Measurements from ENCODE around the gene TFAP2A. TPM values are rescaled to one million over a fixed set of nuclear protein-coding genes. Genes with fewer than 3 reads are reported as not detected.

The TFAP2A gene
- total RNA-seq, 6 experiments from 2014 or later: 0.07 to 0.18 (median 0.12) TPM; not detected in 3

DNA sequence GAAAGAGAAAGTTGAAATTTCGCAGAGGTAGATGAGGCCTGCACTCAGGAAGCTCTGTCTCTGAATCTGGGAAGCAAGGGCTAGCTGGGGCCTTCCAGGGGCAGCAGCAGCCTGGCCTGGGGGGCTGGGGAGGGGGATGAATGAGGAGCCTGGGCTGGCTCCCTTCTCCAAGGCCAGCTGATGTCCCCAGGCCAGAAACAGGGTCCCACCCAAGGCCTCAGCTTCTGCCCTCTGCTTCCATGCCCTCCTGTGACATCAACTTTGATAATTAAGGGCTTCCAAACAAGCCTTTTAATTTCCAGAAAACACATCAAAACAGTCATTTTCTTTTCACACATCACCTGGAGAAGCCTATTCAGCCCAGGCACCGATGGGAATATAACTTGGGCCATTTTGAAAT, 15.4 kb downstream of the TFAP2A start:
- ATAC-seq: no peak
- DNase-seq: no peak
- peaks cover 22 to 32% of the 10 kb centered on the region in 2 donors for H3K27me3 ChIP-seq
- whole genome bisulfite sequencing (ENCODE audit: insufficient coverage, low coverage, low lambda C conversion rate, missing lambda C conversion rate): 84% methylated on average over 2 of the region's 2 CpGs
- H3K27ac ChIP-seq: no peak overlapping the region
- H3K9me3 ChIP-seq: no peaks in the 10 kb centered on the region
- H3K4me3 ChIP-seq: no peak overlapping the region
- peaks cover 0 to 4% (median 0%) of the 10 kb centered on the region in 4 donors for H3K4me1 ChIP-seq
- no peak for TF ChIP-seq POLR2A (IDR thresholded peaks at IDR 0.05)
- TF ChIP-seq, protein P1, sequence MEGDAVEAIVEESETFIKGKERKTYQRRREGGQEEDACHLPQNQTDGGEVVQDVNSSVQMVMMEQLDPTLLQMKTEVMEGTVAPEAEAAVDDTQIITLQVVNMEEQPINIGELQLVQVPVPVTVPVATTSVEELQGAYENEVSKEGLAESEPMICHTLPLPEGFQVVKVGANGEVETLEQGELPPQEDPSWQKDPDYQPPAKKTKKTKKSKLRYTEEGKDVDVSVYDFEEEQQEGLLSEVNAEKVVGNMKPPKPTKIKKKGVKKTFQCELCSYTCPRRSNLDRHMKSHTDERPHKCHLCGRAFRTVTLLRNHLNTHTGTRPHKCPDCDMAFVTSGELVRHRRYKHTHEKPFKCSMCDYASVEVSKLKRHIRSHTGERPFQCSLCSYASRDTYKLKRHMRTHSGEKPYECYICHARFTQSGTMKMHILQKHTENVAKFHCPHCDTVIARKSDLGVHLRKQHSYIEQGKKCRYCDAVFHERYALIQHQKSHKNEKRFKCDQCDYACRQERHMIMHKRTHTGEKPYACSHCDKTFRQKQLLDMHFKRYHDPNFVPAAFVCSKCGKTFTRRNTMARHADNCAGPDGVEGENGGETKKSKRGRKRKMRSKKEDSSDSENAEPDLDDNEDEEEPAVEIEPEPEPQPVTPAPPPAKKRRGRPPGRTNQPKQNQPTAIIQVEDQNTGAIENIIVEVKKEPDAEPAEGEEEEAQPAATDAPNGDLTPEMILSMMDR (IDR thresholded peaks at IDR 0.05): no peak
- no peaks in the 10 kb centered on the region for H3K36me3 ChIP-seq
- intact Hi-C loops (cut with DNase I): no loop called here

DNA sequence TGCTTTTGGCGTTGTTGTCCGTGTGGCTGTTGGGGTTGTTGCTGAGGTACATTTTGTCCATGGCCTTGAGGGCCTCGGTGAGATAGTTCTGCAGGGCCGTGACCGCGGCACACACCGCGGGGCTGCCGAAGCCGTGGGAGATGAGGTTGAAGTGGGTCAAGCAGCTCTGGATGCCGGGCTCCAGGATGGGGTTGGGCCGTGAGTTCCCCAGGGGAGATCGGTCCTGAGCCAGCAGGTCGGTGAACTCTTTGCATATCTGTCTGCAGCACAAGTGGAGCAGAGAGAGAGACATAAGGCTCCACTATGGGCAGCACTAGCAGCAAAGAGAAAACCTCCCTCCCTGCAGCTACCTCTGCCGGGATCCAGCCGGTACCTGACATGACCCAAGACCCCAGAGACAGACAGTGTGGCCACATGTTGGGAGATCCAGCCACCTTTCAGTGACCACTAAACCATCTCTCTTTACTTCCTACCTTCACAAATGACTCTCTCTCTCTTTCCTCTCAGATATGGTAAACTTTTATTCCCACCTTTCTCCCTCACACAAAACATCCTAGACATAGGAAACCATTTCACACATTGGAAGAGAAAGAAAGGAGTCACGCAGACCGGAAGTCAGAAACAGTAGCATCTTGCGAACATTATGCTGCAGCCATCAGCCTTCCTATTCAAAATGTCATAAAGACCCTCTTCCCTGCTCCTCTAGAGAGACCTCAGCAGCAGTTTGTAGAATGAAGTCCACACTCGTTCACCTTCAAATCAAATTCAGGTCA, 16.2 kb downstream of the TFAP2A start:
- no peak for TF ChIP-seq POLR2A (IDR thresholded peaks at IDR 0.05)
- TF ChIP-seq, protein P1 (IDR thresholded peaks at IDR 0.05): no peak
- Histone ChIP-seq H3K27me3 (peaks cover 22 to 40% of the 10 kb centered on the region in 2 donors), H3K27ac (no peak overlapping the region), H3K9me3 (no peaks in the 10 kb centered on the region), H3K4me1 (peaks cover 0 to 3% (median 0%) of the 10 kb centered on the region in 4 donors), H3K4me3 (no peak overlapping the region), H3K36me3 (no peaks in the 10 kb centered on the region)
- ATAC-seq: no peak
- 71% methylated on average over 4 of the region's 20 CpGs for WGBS (ENCODE audit: insufficient coverage, low coverage, low lambda C conversion rate, missing lambda C conversion rate)
- DNase-seq: no peak
- intact Hi-C loops (cut with DNase I): no loop called here

DNA sequence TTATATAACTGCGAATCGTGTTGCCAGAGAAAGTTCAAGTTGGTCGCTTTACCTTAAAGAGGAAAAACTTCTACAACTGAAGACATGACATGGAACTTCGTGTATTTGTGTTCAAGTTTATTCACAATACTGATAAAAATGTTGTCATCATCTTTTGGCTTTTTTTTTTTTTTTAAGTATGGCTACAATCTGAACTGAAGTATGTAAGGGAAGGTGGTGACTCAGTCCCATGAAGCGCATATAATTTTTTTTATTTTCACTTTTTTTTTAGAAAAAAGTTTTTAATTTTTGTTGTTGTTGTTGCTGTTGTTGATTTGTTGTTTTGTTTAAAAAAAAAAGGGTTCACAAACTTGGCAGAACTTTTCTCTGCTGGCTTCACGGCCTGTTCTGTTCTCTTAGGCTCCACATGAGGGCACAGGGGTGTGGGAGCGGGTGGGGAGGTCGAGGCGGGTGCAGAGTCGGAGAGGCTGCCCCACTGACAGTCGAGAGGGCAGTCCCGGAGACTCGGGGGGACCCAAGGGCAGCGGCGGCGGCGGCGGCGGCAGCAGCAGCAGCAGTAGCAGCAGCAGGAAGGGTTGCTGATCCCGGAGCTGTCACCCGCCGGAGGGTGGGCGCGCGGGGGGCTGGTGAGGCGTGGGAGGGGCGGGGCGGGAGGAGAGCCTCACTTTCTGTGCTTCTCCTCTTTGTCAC, 17.0 kb downstream of the TFAP2A start:
- ATAC-seq: no peak
- 29% methylated on average over 6 of the region's 28 CpGs for WGBS (ENCODE audit: insufficient coverage, low coverage, low lambda C conversion rate, missing lambda C conversion rate)
- Histone ChIP-seq H3K4me1 (no peaks in the 10 kb centered on the region), H3K27ac (no peak overlapping the region), H3K9me3 (no peaks in the 10 kb centered on the region), H3K36me3 (no peaks in the 10 kb centered on the region), H3K4me3 (no peak overlapping the region), H3K27me3 (peaks cover 22 to 44% of the 10 kb centered on the region in 2 donors)
- no peak for DNase-seq
- TF ChIP-seq POLR2A (IDR thresholded peaks at IDR 0.05): no peak
- intact Hi-C loops (cut with DNase I): no loop called here

DNA sequence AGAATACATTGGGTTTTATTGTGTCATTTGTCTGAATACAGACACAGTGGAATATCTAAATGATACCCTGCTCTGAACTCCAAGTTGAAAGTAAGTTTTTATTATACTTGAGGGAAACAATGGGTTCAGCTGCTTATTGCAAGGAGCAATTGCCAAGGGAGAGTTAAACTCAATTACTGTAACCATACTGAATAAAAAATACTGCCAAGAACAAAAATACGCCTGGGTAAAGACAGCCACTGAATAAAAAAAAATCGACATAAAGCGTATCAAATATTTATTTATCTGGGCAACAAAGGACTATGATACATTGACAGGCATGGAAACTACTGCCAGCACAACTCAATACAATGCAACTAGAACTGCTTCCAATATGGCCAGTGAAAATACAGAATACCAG, 18.1 kb downstream of the TFAP2A start:
- H3K36me3 ChIP-seq: no peaks in the 10 kb centered on the region
- TF ChIP-seq, protein P1 (IDR thresholded peaks at IDR 0.05): no peak
- no peak for TF ChIP-seq POLR2A (IDR thresholded peaks at IDR 0.05)
- H3K9me3 ChIP-seq: no peaks in the 10 kb centered on the region
- no peak for DNase-seq
- H3K27me3 ChIP-seq: peaks cover 24 to 50% of the 10 kb centered on the region in 2 donors
- no peak overlapping the region for H3K4me3 ChIP-seq
- no peaks in the 10 kb centered on the region for H3K4me1 ChIP-seq
- intact Hi-C loops (cut with DNase I): no loop called here
- ATAC-seq: no peak
- 47% methylated on average over 3 of the region's 3 CpGs for WGBS (ENCODE audit: insufficient coverage, low coverage, low lambda C conversion rate, missing lambda C conversion rate)
- no peak overlapping the region for H3K27ac ChIP-seq

Data from right lobe of liver (tissue), 6 donors.